ENCODE measurements around the gene ASH1L.
"Not testable (repeated sequence)": the region's sequence is repeated elsewhere in the genome, so short reads cannot be mapped to it uniquely, and the experiment has no call there.

DNA sequence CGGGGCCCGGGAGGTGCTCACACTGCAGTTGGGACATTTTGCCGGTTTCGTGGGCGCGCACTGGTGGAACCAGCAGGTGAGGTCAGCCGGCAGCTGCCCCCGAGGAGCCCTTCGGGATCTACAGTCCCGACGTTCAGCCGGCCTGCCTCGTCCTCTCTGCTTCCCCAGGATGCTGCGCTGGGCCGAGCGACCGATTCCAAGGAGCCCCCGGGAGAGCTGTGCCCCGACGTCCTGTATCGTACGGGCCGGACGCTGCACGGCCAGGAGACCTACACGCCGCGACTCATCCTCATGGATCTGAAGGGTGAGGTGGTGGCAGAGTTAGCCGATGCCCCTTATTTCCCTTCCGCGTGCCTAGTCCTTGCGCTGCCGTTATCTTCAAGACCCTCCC, 47.6 kb upstream of the ASH1L start:
- TF ChIP-seq, protein P1, sequence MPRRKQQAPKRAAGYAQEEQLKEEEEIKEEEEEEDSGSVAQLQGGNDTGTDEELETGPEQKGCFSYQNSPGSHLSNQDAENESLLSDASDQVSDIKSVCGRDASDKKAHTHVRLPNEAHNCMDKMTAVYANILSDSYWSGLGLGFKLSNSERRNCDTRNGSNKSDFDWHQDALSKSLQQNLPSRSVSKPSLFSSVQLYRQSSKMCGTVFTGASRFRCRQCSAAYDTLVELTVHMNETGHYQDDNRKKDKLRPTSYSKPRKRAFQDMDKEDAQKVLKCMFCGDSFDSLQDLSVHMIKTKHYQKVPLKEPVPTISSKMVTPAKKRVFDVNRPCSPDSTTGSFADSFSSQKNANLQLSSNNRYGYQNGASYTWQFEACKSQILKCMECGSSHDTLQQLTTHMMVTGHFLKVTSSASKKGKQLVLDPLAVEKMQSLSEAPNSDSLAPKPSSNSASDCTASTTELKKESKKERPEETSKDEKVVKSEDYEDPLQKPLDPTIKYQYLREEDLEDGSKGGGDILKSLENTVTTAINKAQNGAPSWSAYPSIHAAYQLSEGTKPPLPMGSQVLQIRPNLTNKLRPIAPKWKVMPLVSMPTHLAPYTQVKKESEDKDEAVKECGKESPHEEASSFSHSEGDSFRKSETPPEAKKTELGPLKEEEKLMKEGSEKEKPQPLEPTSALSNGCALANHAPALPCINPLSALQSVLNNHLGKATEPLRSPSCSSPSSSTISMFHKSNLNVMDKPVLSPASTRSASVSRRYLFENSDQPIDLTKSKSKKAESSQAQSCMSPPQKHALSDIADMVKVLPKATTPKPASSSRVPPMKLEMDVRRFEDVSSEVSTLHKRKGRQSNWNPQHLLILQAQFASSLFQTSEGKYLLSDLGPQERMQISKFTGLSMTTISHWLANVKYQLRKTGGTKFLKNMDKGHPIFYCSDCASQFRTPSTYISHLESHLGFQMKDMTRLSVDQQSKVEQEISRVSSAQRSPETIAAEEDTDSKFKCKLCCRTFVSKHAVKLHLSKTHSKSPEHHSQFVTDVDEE (CRISPR knock-in tag; IDR thresholded peaks at IDR 0.05): not testable (repeated sequence)
- TF ChIP-seq, protein P2, sequence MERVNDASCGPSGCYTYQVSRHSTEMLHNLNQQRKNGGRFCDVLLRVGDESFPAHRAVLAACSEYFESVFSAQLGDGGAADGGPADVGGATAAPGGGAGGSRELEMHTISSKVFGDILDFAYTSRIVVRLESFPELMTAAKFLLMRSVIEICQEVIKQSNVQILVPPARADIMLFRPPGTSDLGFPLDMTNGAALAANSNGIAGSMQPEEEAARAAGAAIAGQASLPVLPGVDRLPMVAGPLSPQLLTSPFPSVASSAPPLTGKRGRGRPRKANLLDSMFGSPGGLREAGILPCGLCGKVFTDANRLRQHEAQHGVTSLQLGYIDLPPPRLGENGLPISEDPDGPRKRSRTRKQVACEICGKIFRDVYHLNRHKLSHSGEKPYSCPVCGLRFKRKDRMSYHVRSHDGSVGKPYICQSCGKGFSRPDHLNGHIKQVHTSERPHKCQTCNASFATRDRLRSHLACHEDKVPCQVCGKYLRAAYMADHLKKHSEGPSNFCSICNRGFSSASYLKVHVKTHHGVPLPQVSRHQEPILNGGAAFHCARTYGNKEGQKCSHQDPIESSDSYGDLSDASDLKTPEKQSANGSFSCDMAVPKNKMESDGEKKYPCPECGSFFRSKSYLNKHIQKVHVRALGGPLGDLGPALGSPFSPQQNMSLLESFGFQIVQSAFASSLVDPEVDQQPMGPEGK (CRISPR knock-in tag; IDR thresholded peaks at IDR 0.05; ENCODE audit: borderline replicate concordance): not testable (repeated sequence)
- TF ChIP-seq ZFP30 (CRISPR knock-in tag; IDR thresholded peaks at IDR 0.05): not testable (repeated sequence)
- TF ChIP-seq, protein P3, sequence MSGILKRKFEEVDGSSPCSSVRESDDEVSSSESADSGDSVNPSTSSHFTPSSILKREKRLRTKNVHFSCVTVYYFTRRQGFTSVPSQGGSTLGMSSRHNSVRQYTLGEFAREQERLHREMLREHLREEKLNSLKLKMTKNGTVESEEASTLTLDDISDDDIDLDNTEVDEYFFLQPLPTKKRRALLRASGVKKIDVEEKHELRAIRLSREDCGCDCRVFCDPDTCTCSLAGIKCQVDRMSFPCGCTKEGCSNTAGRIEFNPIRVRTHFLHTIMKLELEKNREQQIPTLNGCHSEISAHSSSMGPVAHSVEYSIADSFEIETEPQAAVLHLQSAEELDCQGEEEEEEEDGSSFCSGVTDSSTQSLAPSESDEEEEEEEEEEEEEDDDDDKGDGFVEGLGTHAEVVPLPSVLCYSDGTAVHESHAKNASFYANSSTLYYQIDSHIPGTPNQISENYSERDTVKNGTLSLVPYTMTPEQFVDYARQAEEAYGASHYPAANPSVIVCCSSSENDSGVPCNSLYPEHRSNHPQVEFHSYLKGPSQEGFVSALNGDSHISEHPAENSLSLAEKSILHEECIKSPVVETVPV (CRISPR knock-in tag; IDR thresholded peaks at IDR 0.05): not testable (repeated sequence)

Measured in SK-N-SH treated with all-trans-retinoic acid at 6 μM for 48 hours (cell line).